Natural killer cell (primary cell): ENCODE measurements around the gene GFOD1. TPM values are rescaled to one million over a fixed set of nuclear protein-coding genes. Genes with fewer than 3 reads are reported as not detected.

Source experiments
- ATAC-seq, 3 donors: fragments of 150-1000 bp in 2 of 3; fragments of 200-7000 bp in 1 of 3; cut with Tn5 transposase; 1 replicate in 1 of 3; 2 replicates in 2 of 3; pipeline ENCODE4 v1.10.0; 2021; ENCODE audit warnings: mild to moderate bottlenecking in 2 of 3, moderate library complexity in 2 of 3
- DNase-seq, 2 donors: peaks; one replicate each; pipeline versions ENCODE4 v3.0.0 to v3.0.0-alpha.2; 2013 to 2021; ENCODE audit warnings: mixed read lengths in 1 of 2
- H3K27ac ChIP-seq: one replicate; pipeline ENCODE4 v1.5.1; 2013; ENCODE audit warnings: mild to moderate bottlenecking, low read length
- H3K27me3 ChIP-seq: one replicate; pipeline ENCODE4 v1.6.1; 2013; ENCODE audit warnings: low read length; ENCODE audit not compliant: control insufficient read depth, insufficient read depth
- H3K36me3 ChIP-seq: one replicate; pipeline ENCODE4 v1.6.1; 2013; ENCODE audit warnings: low read length; ENCODE audit not compliant: control insufficient read depth, insufficient read depth
- H3K4me1 ChIP-seq: one replicate; pipeline ENCODE4 v1.6.1; 2013; ENCODE audit warnings: low read length; ENCODE audit not compliant: control insufficient read depth, insufficient read depth
- H3K4me3 ChIP-seq: one replicate; pipeline ENCODE4 v1.5.1; 2013; ENCODE audit warnings: low read length
- H3K9me3 ChIP-seq: one replicate; pipeline ENCODE4 v1.6.1; 2013; ENCODE audit warnings: low read length; ENCODE audit not compliant: control insufficient read depth, insufficient read depth
- H3K27ac Mint-ChIP-seq, 2 donors: one replicate each; pipeline ENCODE4 v1.8.0; 2022; ENCODE audit warnings: mild to moderate bottlenecking in 2 of 2, mixed read lengths in 2 of 2, moderate library complexity in 1 of 2
- H3K27me3 Mint-ChIP-seq, 2 donors: one replicate each; pipeline ENCODE4 v1.8.0; 2022; ENCODE audit warnings: low read depth in 2 of 2, mixed read lengths in 2 of 2
- H3K36me3 Mint-ChIP-seq: one replicate; pipeline ENCODE4 v1.8.0; 2022; ENCODE audit warnings: mixed read lengths
- H3K4me1 Mint-ChIP-seq, 2 donors: one replicate each; pipeline ENCODE4 v1.8.0; 2022; ENCODE audit warnings: mixed read lengths in 2 of 2
- H3K4me3 Mint-ChIP-seq: one replicate; pipeline ENCODE4 v1.8.0; 2022; ENCODE audit warnings: mild to moderate bottlenecking, moderate library complexity, mixed read lengths
- H3K9me3 Mint-ChIP-seq, 2 donors: one replicate each; pipeline ENCODE4 v1.8.0; 2022; ENCODE audit warnings: mixed read lengths in 2 of 2
- WGBS: methylation state at CpG from one replicate; pipeline ENCODE4 v1.1.7; 2013; ENCODE audit warnings: missing lambda C conversion rate; ENCODE audit not compliant: insufficient coverage; 5-methylcytosine and 5-hydroxymethylcytosine counted together
- intact Hi-C: fragments of 100-400 bp; cut with micrococcal nuclease; formaldehyde crosslinking; loops from one replicate; pipeline ENCODE4 v1.14.2; 2022
- total RNA-seq, 4 donors: library from RNA; stranded (reverse); fragments of 120-200 nt in 1 of 4; gene quantifications; one replicate each; pipeline versions ENCODE4 v1.2.3 to v1.2.4, GENCODE V29; 2013 to 2022
- TF ChIP-seq, protein P1 (sequence below): fragments of 200-600 bp; IDR thresholded peaks from one replicate; pipeline ENCODE4 v1.8.0; 2022; ENCODE audit warnings: antibody characterized with exemption

Gene GFOD1
- total RNA-seq, 3 donors from 2014 or later (not counting 1 experiment from before 2014, with no cell fraction given), result 59.7 to 74.5 (median 71.2) TPM

DNA sequence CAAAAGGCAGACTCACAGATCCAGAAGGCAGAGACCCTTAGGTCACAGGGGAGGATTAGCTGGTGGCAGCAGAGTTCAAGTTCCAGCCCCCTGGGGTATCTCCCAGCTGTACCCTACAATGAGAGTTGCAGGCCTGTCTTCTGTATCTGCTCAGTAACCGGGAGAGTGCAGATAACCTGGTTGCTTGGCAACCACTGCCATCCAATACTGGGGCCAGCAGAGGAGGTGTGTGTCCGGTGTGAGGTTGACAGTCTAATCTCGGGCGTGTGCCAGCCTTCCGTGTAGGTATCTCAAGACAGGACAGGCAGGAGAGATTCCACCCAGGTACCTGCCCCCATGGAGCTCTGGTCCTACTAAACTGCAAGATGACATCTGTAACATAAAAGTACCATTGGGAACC is 102.4 kb downstream of the GFOD1 start:
- Histone ChIP-seq H3K36me3 (no peaks in the 10 kb centered on the region), H3K27me3 (no peaks in the 10 kb centered on the region), H3K9me3 (no peaks in the 10 kb centered on the region), H3K4me3 (no peak overlapping the region), H3K4me1 (peaks cover 44% of the 10 kb centered on the region), H3K27ac (peak overlapping the region; percentile 90)
- Mint-ChIP-seq H3K4me3 (peak overlapping the region; percentile 17), H3K27me3 (no peaks in the 10 kb centered on the region), H3K4me1 (peaks cover 90 to 97% of the 10 kb centered on the region in 2 donors), H3K9me3 (no peaks in the 10 kb centered on the region), H3K27ac (peak overlapping the region; percentile 73 to 96), H3K36me3 (no peaks in the 10 kb centered on the region)
- ATAC-seq (no peak), DNase-seq (no peak)
- intact Hi-C loops, result loop anchor here (10.0 kb wide), 1 partner anchor 50 kb away; no protein-coding TSS in a partner anchor
- TF ChIP-seq, protein P1, sequence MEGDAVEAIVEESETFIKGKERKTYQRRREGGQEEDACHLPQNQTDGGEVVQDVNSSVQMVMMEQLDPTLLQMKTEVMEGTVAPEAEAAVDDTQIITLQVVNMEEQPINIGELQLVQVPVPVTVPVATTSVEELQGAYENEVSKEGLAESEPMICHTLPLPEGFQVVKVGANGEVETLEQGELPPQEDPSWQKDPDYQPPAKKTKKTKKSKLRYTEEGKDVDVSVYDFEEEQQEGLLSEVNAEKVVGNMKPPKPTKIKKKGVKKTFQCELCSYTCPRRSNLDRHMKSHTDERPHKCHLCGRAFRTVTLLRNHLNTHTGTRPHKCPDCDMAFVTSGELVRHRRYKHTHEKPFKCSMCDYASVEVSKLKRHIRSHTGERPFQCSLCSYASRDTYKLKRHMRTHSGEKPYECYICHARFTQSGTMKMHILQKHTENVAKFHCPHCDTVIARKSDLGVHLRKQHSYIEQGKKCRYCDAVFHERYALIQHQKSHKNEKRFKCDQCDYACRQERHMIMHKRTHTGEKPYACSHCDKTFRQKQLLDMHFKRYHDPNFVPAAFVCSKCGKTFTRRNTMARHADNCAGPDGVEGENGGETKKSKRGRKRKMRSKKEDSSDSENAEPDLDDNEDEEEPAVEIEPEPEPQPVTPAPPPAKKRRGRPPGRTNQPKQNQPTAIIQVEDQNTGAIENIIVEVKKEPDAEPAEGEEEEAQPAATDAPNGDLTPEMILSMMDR, result no peak
- WGBS, result 80% methylated on average over 5 of the region's 5 CpGs

DNA sequence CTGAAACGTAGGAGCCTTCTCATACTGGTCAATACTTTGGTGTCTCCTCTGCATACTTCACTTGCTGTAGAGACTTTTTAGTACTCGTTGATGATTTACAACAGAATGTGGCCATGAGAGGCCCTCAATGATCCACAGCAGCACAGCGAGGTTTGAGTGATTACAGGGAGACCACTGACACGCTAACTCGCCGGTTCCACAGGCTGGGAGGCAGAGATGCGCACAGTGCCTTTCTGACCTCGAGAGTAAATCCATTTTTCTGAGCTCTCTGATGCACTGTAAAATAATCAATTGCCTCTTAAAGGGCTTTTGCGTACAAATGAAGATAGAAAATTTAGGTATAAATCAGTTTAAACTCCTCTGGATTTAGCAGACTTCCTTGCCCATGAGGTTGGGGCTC is 102.9 kb downstream of the GFOD1 start:
- intact Hi-C loops, result loop anchor here (10.0 kb wide), 1 partner anchor 50 kb away; no protein-coding TSS in a partner anchor
- no peaks in the 10 kb centered on the region for H3K9me3 Mint-ChIP-seq
- no peaks in the 10 kb centered on the region for H3K27me3 Mint-ChIP-seq
- H3K9me3 ChIP-seq, result no peaks in the 10 kb centered on the region
- WGBS, result 92% methylated on average over 8 of the region's 9 CpGs
- ATAC-seq (no peak), DNase-seq (no peak)
- peak overlapping the region; percentile 73 to 96 for H3K27ac Mint-ChIP-seq
- no peak overlapping the region for H3K4me3 Mint-ChIP-seq
- no peaks in the 10 kb centered on the region for H3K36me3 Mint-ChIP-seq
- H3K4me1 Mint-ChIP-seq, result peaks cover 90 to 97% of the 10 kb centered on the region in 2 donors
- no peaks in the 10 kb centered on the region for H3K27me3 ChIP-seq
- H3K4me3 ChIP-seq, result no peak overlapping the region
- peaks cover 41% of the 10 kb centered on the region for H3K4me1 ChIP-seq
- TF ChIP-seq, protein P1, result no peak
- no peaks in the 10 kb centered on the region for H3K36me3 ChIP-seq
- peak overlapping the region; percentile 90 for H3K27ac ChIP-seq

DNA sequence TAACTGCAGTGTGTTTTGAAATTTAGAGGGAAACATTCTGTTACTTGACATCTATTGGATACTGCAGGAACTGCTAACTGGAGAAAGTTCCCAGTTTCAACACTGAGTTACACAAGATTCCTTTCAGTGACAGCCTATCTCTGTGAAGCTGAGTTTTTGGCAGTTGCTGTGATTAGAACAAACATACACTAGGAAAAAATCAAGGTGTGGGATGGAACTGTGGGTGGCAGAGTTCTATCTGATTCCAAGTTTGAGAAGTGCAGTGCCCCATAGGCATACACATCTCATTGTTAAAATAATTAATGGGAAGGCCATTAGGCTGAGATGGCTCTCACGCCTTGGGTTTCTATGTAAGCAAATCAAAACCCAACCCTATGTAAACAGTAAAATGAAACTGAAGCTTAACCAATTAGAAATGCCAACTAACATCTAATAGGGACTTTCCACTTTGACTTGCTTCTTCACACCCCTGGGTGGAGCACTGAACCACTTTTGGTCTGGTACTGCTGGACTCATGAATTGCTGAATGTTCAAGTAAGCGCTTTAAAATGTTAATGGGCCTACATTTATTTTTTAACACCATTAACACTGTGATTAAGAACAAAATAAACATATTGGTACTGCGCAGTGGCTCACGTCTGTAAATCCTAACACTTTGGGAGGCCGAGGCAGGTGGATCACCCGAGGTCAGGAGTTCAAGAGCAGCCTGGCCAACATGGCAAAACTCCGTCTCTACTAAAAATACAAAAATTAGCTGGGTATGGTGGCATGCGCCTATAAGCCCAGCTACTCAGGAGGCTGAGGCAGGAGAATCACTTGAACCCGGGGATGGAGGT is 103.9 kb downstream of the GFOD1 start:
- H3K4me3 ChIP-seq, result no peak overlapping the region
- no peaks in the 10 kb centered on the region for H3K36me3 ChIP-seq
- peaks cover 48% of the 10 kb centered on the region for H3K4me1 ChIP-seq
- DNase-seq (peak; percentile 45 to 73), ATAC-seq (peak; percentile 95 to 99 (median 98))
- H3K9me3 ChIP-seq, result no peaks in the 10 kb centered on the region
- H3K27ac ChIP-seq, result peak overlapping the region; percentile 90
- Mint-ChIP-seq H3K4me3 (peak overlapping the region; percentile 79), H3K36me3 (no peaks in the 10 kb centered on the region), H3K27me3 (no peaks in the 10 kb centered on the region), H3K4me1 (peaks cover 91 to 98% of the 10 kb centered on the region in 2 donors), H3K9me3 (no peaks in the 10 kb centered on the region), H3K27ac (peak overlapping the region; percentile 73 to 96)
- TF ChIP-seq, protein P1, result no peak
- intact Hi-C loops, result loop anchor here (1.0 to 10.0 kb wide), 4 partner anchors 43 to 155 kb away; partner anchors contain the start of gene GFOD1
- WGBS, result 55% methylated on average over 9 of the region's 9 CpGs
- no peaks in the 10 kb centered on the region for H3K27me3 ChIP-seq
